Raji (cell line): ENCODE results near the gene CISD3.

Source experiments
- POLR2A ChIP-seq: IDR thresholded peaks from 2 replicates; pipeline ENCODE4 v1.6.1; 2011; ENCODE audit warnings: low read depth, low read length, control low read depth; ENCODE audit not compliant: insufficient read depth

The CISD3 gene

GRCh38 chr17:38704606-38705522 lies 25.3 kb upstream of the CISD3 start, which contains the start of gene MLLT6:
TSS of gene MLLT6 (plus strand) at chr17:38705273. CDS start at chr17:38705633, 360 bp downstream.
- peak; percentile 55 for TF ChIP-seq POLR2A

- TF ChIP-seq POLR2A = no peak
Observed at GRCh38 chr17:38705523-38705802, 24.7 kb upstream of the CISD3 start.

- no peak for TF ChIP-seq POLR2A
Observed at GRCh38 chr17:38705803-38706504, 24.2 kb upstream of the CISD3 start.

- TF ChIP-seq POLR2A = peak; percentile 38
Observed at GRCh38 chr17:38706505-38707216, 23.5 kb upstream of the CISD3 start.

- no peak for TF ChIP-seq POLR2A
Observed at GRCh38 chr17:38707678-38708351, 22.3 kb upstream of the CISD3 start.

GRCh38 chr17:38709104-38709820 lies 20.9 kb upstream of the CISD3 start:
- TF ChIP-seq POLR2A = no peak

- TF ChIP-seq POLR2A = no peak
Observed at GRCh38 chr17:38709864-38710603, 20.1 kb upstream of the CISD3 start.

GRCh38 chr17:38710604-38710962 lies 19.6 kb upstream of the CISD3 start:
- TF ChIP-seq POLR2A = no peak

GRCh38 chr17:38710985-38711384 lies 19.2 kb upstream of the CISD3 start:
- TF ChIP-seq POLR2A = no peak

GRCh38 chr17:38711792-38712571 lies 18.2 kb upstream of the CISD3 start:
- no peak for TF ChIP-seq POLR2A

- no peak for TF ChIP-seq POLR2A
Observed at GRCh38 chr17:38712593-38712992, 17.5 kb upstream of the CISD3 start.

- no peak for TF ChIP-seq POLR2A
Observed at GRCh38 chr17:38713456-38714075, 16.6 kb upstream of the CISD3 start.
